ENCODE results near the gene JAZF1. TPM values are rescaled to one million over a fixed set of nuclear protein-coding genes. Genes with fewer than 3 reads are reported as not detected.

JAZF1 gene
- total RNA-seq, 4 donors from 2014 or later = 4.7 to 8.1 (median 5.7) TPM

DNA sequence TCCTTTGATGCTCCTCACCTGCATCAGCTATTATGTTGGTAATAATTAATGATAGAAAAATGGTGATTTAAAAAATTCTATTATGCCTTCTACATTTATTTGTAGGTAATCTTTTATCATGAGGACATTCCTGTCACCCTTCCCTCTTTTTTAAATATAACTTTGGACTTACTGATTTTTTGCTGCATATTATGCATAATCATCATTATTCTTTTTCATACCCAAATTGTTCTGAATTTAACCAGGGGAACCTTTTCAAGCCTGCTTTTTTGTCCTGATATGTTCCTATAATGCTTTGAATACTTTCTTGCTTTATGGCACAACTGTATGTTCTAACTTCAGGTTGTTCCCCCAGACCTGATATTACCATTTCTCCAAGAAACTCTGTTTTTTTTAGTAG, 392.2 kb downstream of the JAZF1 start:
- no peak for TF ChIP-seq POLR2A (IDR thresholded peaks at IDR 0.05)
- TF ChIP-seq, protein P1, sequence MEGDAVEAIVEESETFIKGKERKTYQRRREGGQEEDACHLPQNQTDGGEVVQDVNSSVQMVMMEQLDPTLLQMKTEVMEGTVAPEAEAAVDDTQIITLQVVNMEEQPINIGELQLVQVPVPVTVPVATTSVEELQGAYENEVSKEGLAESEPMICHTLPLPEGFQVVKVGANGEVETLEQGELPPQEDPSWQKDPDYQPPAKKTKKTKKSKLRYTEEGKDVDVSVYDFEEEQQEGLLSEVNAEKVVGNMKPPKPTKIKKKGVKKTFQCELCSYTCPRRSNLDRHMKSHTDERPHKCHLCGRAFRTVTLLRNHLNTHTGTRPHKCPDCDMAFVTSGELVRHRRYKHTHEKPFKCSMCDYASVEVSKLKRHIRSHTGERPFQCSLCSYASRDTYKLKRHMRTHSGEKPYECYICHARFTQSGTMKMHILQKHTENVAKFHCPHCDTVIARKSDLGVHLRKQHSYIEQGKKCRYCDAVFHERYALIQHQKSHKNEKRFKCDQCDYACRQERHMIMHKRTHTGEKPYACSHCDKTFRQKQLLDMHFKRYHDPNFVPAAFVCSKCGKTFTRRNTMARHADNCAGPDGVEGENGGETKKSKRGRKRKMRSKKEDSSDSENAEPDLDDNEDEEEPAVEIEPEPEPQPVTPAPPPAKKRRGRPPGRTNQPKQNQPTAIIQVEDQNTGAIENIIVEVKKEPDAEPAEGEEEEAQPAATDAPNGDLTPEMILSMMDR (IDR thresholded peaks at IDR 0.05) = no peak
- no peak for DNase-seq (ENCODE audit: low spot score in 2 of 2)
- no peak overlapping the region for H3K4me3 ChIP-seq (ENCODE audit: low read depth, poor library complexity, severe bottlenecking)
- intact Hi-C loops (cut with DNase I; ENCODE audit: low total_unique reads) = no loop called here

DNA sequence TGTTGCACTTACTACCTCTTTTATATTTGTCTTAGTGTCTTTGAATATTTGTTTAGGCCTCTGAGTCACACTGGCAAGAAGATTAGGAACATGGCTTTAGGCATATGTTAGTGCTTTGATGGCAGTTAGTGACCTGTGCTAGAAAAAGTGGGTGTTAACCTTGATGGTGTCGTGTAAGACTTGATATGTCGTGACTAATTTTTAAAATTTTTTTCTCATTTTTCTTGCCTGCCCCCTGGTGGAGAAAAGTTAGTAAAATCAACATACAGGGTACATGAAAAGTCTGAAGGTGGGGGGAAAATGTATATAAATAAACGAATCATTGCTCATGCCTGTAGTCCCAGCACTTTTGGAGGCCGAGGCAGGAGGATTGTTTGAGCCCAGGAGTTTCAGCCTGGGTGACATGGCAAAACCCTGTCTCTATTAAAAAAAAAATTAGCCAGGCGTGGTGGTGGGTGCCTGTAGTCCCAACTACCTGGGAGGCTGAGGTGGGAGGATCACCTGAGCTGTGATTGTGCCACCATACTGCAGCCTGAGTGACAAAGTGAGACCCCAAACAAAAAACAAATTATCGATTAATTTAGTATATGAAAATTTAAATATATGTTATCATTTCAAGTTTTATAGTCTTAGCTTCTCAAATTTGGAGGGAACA, 396.1 kb downstream of the JAZF1 start:
- 57 to 61% methylated on average over 6 of the region's 6 CpGs for WGBS, 2 donors
- DNase-seq (ENCODE audit: low spot score in 2 of 2) = no peak
- intact Hi-C loops (cut with DNase I; ENCODE audit: low total_unique reads) = no loop called here
- no peak for TF ChIP-seq POLR2A (IDR thresholded peaks at IDR 0.05)
- TF ChIP-seq, protein P1 (IDR thresholded peaks at IDR 0.05) = peak in 1 of 3 donors; percentile 39
- H3K4me3 ChIP-seq (ENCODE audit: low read depth, poor library complexity, severe bottlenecking) = no peak overlapping the region

DNA sequence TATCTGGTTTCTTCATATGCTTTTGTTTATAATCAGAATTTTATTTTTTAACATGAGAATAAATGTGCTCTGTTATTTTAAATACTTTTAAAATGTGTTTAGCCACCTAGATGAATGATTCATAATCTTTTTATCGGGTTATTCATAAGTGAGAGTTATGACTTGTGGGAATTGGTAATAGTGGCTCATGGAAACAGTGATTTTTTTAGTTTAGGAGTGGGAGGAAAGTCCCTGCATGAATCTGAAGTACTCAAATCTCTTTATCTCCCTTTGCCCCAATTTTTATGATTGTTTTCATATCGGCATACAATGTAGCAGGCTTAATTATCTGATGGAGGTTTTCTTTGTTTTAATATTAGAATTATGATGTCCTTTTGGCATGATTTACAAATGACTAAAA, 397.7 kb downstream of the JAZF1 start:
- intact Hi-C loops (cut with DNase I; ENCODE audit: low total_unique reads) = no loop called here
- H3K4me3 ChIP-seq (ENCODE audit: low read depth, poor library complexity, severe bottlenecking) = no peak overlapping the region
- WGBS, 2 donors = 39 to 42% methylated on average over 2 of the region's 2 CpGs
- no peak for TF ChIP-seq POLR2A (IDR thresholded peaks at IDR 0.05)
- TF ChIP-seq, protein P1 (IDR thresholded peaks at IDR 0.05) = no peak
- no peak for DNase-seq (ENCODE audit: low spot score in 2 of 2)

DNA sequence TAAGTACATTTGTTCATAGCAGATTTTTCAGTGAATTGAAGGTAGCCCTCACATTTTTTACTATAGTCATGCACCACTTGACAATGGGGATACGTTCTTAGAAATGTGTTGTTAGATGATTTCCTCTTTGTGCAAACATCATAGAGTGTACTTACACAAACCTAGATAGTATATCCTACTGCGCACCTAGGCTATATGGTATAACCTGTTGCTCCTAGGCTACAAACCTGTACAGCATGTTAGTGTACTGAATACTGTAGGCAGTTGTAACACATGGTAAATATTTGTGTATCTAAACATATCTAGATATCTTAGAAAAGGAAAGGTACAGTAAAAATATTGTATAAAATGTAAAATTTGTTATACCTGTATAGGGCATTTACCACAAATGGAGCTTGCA, 399.4 kb downstream of the JAZF1 start:
- no peak for DNase-seq (ENCODE audit: low spot score in 2 of 2)
- 93% methylated on average over 2 of the region's 2 CpGs for WGBS, 2 donors
- intact Hi-C loops (cut with DNase I; ENCODE audit: low total_unique reads) = no loop called here
- H3K4me3 ChIP-seq (ENCODE audit: low read depth, poor library complexity, severe bottlenecking) = no peak overlapping the region
- TF ChIP-seq POLR2A (IDR thresholded peaks at IDR 0.05) = no peak
- TF ChIP-seq, protein P1 (IDR thresholded peaks at IDR 0.05) = no peak

Other genes with a start within 250 kb of the JAZF1 start
- 10 to 100 TPM in 1 of 4 donors, 1 to 10 TPM in 3; 2.5 to 15.0 (median 5.4) TPM for gene CREB5, start 231.7 kb upstream of the JAZF1 start, total RNA-seq